ENCODE results near the gene PAIP2. TPM values are rescaled to one million over a fixed set of nuclear protein-coding genes. Genes with fewer than 3 reads are reported as not detected.
"Not testable (repeated sequence)": the region's sequence is repeated elsewhere in the genome, so short reads cannot be mapped to it uniquely, and the experiment has no call there.

PAIP2 gene
- total and polyA plus RNA-seq, 2 experiments from 2014 or later = 93.1 to 220 TPM

DNA sequence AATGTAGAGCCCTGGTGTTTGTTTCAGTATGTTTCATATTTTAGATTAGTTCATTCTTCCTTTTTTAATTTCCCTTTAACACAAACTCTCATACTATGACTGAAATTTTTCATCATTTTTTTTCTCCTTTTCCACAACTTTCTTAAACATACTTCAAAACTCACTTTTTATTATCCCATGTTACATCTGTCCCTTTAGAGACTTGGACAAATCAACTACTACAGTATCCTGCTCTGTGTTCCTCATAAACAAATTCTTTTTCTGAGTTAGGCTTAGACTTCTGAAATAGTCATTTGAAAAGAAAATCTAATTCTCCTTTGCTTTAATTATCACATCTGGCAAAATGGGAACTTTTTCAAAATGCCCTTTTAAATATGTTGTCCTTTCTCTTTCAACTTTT is 32.9 kb upstream of the PAIP2 start:
- no peak overlapping the region for H3K4me3 ChIP-seq
- H3K9me3 ChIP-seq (ENCODE audit: low read depth) = no peaks in the 10 kb centered on the region
- no peaks in the 10 kb centered on the region for H3K36me3 ChIP-seq
- no peak for DNase-seq (ENCODE audit: low read depth in 1 of 2, low spot score in 1 of 2)
- peaks cover 61% of the 10 kb centered on the region for H3K4me1 ChIP-seq (ENCODE audit: low read depth)
- no peaks in the 10 kb centered on the region for H3K27me3 ChIP-seq
- H3K27ac ChIP-seq = no peak overlapping the region
- TF ChIP-seq, protein P1, sequence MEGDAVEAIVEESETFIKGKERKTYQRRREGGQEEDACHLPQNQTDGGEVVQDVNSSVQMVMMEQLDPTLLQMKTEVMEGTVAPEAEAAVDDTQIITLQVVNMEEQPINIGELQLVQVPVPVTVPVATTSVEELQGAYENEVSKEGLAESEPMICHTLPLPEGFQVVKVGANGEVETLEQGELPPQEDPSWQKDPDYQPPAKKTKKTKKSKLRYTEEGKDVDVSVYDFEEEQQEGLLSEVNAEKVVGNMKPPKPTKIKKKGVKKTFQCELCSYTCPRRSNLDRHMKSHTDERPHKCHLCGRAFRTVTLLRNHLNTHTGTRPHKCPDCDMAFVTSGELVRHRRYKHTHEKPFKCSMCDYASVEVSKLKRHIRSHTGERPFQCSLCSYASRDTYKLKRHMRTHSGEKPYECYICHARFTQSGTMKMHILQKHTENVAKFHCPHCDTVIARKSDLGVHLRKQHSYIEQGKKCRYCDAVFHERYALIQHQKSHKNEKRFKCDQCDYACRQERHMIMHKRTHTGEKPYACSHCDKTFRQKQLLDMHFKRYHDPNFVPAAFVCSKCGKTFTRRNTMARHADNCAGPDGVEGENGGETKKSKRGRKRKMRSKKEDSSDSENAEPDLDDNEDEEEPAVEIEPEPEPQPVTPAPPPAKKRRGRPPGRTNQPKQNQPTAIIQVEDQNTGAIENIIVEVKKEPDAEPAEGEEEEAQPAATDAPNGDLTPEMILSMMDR (IDR thresholded peaks at IDR 0.05; ENCODE audit: low read depth, low read length) = no peak

DNA sequence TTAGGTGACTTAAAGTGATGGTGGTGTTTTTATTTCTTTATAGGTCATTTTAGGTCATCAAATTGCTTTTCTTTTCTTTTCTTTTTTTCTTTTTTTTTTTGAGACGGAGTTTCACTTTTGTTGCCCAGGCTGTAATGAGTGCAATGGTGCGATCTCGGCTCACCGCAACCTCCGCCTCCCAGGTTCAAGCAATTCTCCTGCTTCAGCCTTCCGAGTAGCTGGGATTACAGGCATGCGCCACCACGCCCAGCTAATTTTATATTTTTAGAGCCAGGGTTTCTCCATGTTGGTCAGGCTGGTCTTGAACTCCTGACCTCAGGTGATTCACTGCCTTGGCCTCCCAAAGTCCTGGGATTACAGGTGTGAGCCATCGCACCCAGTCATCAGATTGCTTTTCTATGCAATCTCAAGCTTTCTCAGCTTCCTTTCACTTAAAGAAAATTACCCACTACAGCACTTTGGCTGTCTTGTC is 30.9 kb upstream of the PAIP2 start:
- not testable (repeated sequence) for DNase-seq (ENCODE audit: low read depth in 1 of 2, low spot score in 1 of 2); H3K27ac ChIP-seq; H3K4me3 ChIP-seq; H3K9me3 ChIP-seq (ENCODE audit: low read depth); H3K27me3 ChIP-seq
- Histone ChIP-seq H3K4me1 (ENCODE audit: low read depth) (peaks cover 41% of the 10 kb centered on the region), H3K36me3 (peaks cover 15% of the 10 kb centered on the region)

DNA sequence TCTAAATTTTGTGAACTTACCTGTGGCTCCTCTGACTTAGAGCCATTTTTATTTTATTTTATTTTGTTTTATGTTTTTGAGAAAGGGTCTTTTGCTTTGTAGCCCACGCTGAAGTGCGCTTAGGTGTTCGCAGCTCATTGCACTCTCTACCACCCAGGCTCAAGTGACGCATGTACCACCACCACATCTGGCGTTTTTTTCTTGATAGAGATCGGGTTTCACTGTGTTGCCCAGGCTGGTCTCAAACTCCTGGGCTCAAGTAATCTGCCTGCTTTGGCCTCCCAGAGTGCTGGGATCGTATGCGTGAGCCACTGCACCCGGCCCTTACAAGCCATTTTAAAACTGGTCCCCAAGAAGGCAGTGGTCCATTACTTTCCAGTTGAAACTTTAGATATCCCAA is 29.6 kb upstream of the PAIP2 start:
- no peak for DNase-seq (ENCODE audit: low read depth in 1 of 2, low spot score in 1 of 2)
- H3K4me1 ChIP-seq (ENCODE audit: low read depth) = peaks cover 29% of the 10 kb centered on the region
- peaks cover 29% of the 10 kb centered on the region for H3K36me3 ChIP-seq
- TF ChIP-seq, protein P1 (IDR thresholded peaks at IDR 0.05; ENCODE audit: low read depth, low read length) = no peak
- no peak overlapping the region for H3K4me3 ChIP-seq
- no peaks in the 10 kb centered on the region for H3K27me3 ChIP-seq
- peak overlapping the region; percentile 23 for H3K27ac ChIP-seq
- no peaks in the 10 kb centered on the region for H3K9me3 ChIP-seq (ENCODE audit: low read depth)

DNA sequence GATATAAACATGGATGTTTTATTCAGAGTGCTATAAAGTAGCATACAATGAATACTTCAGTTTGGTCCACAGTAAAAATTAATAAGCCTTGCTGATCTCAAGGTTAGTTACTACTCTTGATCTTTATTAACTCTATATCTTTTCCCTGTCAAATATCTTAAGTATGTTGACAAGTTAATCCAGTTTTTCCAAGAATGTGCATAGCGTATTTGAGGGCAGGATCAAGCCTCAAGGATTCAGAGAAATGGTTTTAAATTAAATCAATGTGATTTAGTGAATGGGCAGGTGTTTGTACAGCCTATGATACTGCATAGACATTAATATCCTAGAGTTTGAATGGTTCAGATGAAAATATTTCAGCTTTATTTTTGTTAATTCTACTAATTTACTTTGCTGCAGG is 27.4 kb upstream of the PAIP2 start:
- TF ChIP-seq, protein P1 (IDR thresholded peaks at IDR 0.05; ENCODE audit: low read depth, low read length) = no peak
- no peaks in the 10 kb centered on the region for H3K27me3 ChIP-seq
- no peaks in the 10 kb centered on the region for H3K9me3 ChIP-seq (ENCODE audit: low read depth)
- peaks cover 51% of the 10 kb centered on the region for H3K36me3 ChIP-seq
- H3K4me3 ChIP-seq = no peak overlapping the region
- no peak for DNase-seq (ENCODE audit: low read depth in 1 of 2, low spot score in 1 of 2)
- no peak overlapping the region for H3K27ac ChIP-seq
- peaks cover 11% of the 10 kb centered on the region for H3K4me1 ChIP-seq (ENCODE audit: low read depth)

- TF ChIP-seq, protein P1 (IDR thresholded peaks at IDR 0.05; ENCODE audit: low read depth, low read length) = no peak
- peaks cover 7% of the 10 kb centered on the region for H3K4me1 ChIP-seq (ENCODE audit: low read depth)
- no peak overlapping the region for H3K4me3 ChIP-seq
- H3K27ac ChIP-seq = no peak overlapping the region
- H3K9me3 ChIP-seq (ENCODE audit: low read depth) = no peaks in the 10 kb centered on the region
- peaks cover 57% of the 10 kb centered on the region for H3K36me3 ChIP-seq
- H3K27me3 ChIP-seq = no peaks in the 10 kb centered on the region
- DNase-seq (ENCODE audit: low read depth in 1 of 2, low spot score in 1 of 2) = no peak
Measured at GRCh38 chr5:139315056-139315615, 26.5 kb upstream of the PAIP2 start.

GRCh38 chr5:139335811-139336210 is 5.8 kb upstream of the PAIP2 start:
- no peaks in the 10 kb centered on the region for H3K9me3 ChIP-seq (ENCODE audit: low read depth)
- H3K27ac ChIP-seq = peak overlapping the region; percentile 62
- no peak overlapping the region for H3K4me3 ChIP-seq
- no peaks in the 10 kb centered on the region for H3K4me1 ChIP-seq (ENCODE audit: low read depth)
- H3K27me3 ChIP-seq = no peaks in the 10 kb centered on the region
- TF ChIP-seq, protein P1 (IDR thresholded peaks at IDR 0.05; ENCODE audit: low read depth, low read length) = no peak
- H3K36me3 ChIP-seq = peaks cover 20% of the 10 kb centered on the region
- DNase-seq (ENCODE audit: low read depth in 1 of 2, low spot score in 1 of 2) = no peak

All from cardiac muscle cell (in vitro differentiated cells and primary cell).